ENCODE measurements around the gene PDLIM1. TPM values are rescaled to one million over a fixed set of nuclear protein-coding genes. Genes with fewer than 3 reads are reported as not detected.
A peak's percentile ranks its signal among the peaks of the same experiment; 100 is the strongest.

The PDLIM1 gene
- total and polyA plus RNA-seq, 2 experiments from 2014 or later = 75.7 to 335 TPM

GRCh38 chr10:95334805-95335144 is 44.0 kb upstream of the PDLIM1 start:
- no peaks in the 10 kb centered on the region for H3K36me3 ChIP-seq
- no peaks in the 10 kb centered on the region for H3K9me3 ChIP-seq (ENCODE audit: low read depth)
- peaks cover 10% of the 10 kb centered on the region for H3K4me1 ChIP-seq (ENCODE audit: low read depth)
- no peak overlapping the region for H3K4me3 ChIP-seq
- H3K27me3 ChIP-seq = no peaks in the 10 kb centered on the region
- no peak for DNase-seq (ENCODE audit: low read depth in 1 of 2, low spot score in 1 of 2)
- H3K27ac ChIP-seq = no peak overlapping the region
- no peak for TF ChIP-seq CTCF (IDR thresholded peaks at IDR 0.05; ENCODE audit: low read depth, low read length)

GRCh38 chr10:95333997-95334804 is 43.4 kb upstream of the PDLIM1 start:
- Histone ChIP-seq H3K36me3 (no peaks in the 10 kb centered on the region), H3K4me1 (ENCODE audit: low read depth) (peaks cover 10% of the 10 kb centered on the region), H3K4me3 (no peak overlapping the region), H3K27ac (no peak overlapping the region), H3K27me3 (no peaks in the 10 kb centered on the region), H3K9me3 (ENCODE audit: low read depth) (no peaks in the 10 kb centered on the region)
- no peak for TF ChIP-seq CTCF (IDR thresholded peaks at IDR 0.05; ENCODE audit: low read depth, low read length)
- DNase-seq (ENCODE audit: low read depth in 1 of 2, low spot score in 1 of 2) = peak in 1 of 2 donors; percentile 98

GRCh38 chr10:95332666-95333249 is 42.0 kb upstream of the PDLIM1 start:
- H3K4me1 ChIP-seq (ENCODE audit: low read depth) = peaks cover 11% of the 10 kb centered on the region
- no peak overlapping the region for H3K27ac ChIP-seq
- DNase-seq (ENCODE audit: low read depth in 1 of 2, low spot score in 1 of 2) = no peak
- no peaks in the 10 kb centered on the region for H3K27me3 ChIP-seq
- no peaks in the 10 kb centered on the region for H3K36me3 ChIP-seq
- TF ChIP-seq CTCF (IDR thresholded peaks at IDR 0.05; ENCODE audit: low read depth, low read length) = no peak
- no peak overlapping the region for H3K4me3 ChIP-seq
- no peaks in the 10 kb centered on the region for H3K9me3 ChIP-seq (ENCODE audit: low read depth)

- Histone ChIP-seq H3K27ac (no peak overlapping the region), H3K9me3 (ENCODE audit: low read depth) (no peaks in the 10 kb centered on the region), H3K27me3 (no peaks in the 10 kb centered on the region), H3K4me1 (ENCODE audit: low read depth) (peaks cover 22% of the 10 kb centered on the region), H3K36me3 (no peaks in the 10 kb centered on the region), H3K4me3 (no peak overlapping the region)
- TF ChIP-seq CTCF (IDR thresholded peaks at IDR 0.05; ENCODE audit: low read depth, low read length) = no peak
- no peak for DNase-seq (ENCODE audit: low read depth in 1 of 2, low spot score in 1 of 2)
Measured at GRCh38 chr10:95331596-95332130, 40.9 kb upstream of the PDLIM1 start.

GRCh38 chr10:95330966-95331453 is 40.2 kb upstream of the PDLIM1 start:
- TF ChIP-seq CTCF (IDR thresholded peaks at IDR 0.05; ENCODE audit: low read depth, low read length) = no peak
- Histone ChIP-seq H3K4me1 (ENCODE audit: low read depth) (peaks cover 23% of the 10 kb centered on the region), H3K9me3 (ENCODE audit: low read depth) (no peaks in the 10 kb centered on the region), H3K27me3 (no peaks in the 10 kb centered on the region), H3K36me3 (no peaks in the 10 kb centered on the region), H3K4me3 (no peak overlapping the region), H3K27ac (no peak overlapping the region)
- no peak for DNase-seq (ENCODE audit: low read depth in 1 of 2, low spot score in 1 of 2)
